HepG2 (cell line): ENCODE measurements around the gene DBN1. TPM values are rescaled to one million over a fixed set of nuclear protein-coding genes. Genes with fewer than 3 reads are reported as not detected.
A peak's percentile ranks its signal among the peaks of the same experiment; 100 is the strongest.

Source experiments
- ATAC-seq: fragments of 200-7000 bp; cut with Tn5 transposase; 3 replicates; pipeline ENCODE4 v1.9.1; 2020; ENCODE audit warnings: mild to moderate bottlenecking, moderate library complexity
- BruUV-seq: library from RNA; stranded (reverse); fragments of 400-500 nt; replicated peaks from 2 replicates; lab custom pipeline; 2021; lab: Mats Ljungman, UMichigan
- CTCF ChIA-PET: fragments of 300-600 bp; formaldehyde crosslinking; extraction: SDS; loops from one replicate; lab custom pipeline; 2021; ENCODE audit warnings: low total read pairs, inconsistent platforms, low intra/inter-chr PET ratio; lab: Yijun Ruan, JAX
- POLR2A ChIA-PET: fragments of 350-600 bp; sonication (Branson Sonifier 250); formaldehyde crosslinking; loops from one replicate; lab custom pipeline; 2020; ENCODE audit warnings: antibody characterized with exemption, inconsistent platforms; lab: Yijun Ruan, JAX
- DNase-seq: peaks from one replicate; pipeline ENCODE4 v3.0.0-alpha.2; 2015; ENCODE audit warnings: low spot score
- FAIRE-seq: peaks from 3 replicates; lab custom pipeline; 2011; peaks lifted over from hg19 to GRCh38; lab: Jason Lieb, UNC
- H2AFZ ChIP-seq: one replicate; pipeline ENCODE4 v1.6.1; 2011; ENCODE audit warnings: low read length, inconsistent platforms
- H3K27ac ChIP-seq: fragments of 300-600 bp; 3 replicates; pipeline ENCODE4 v1.8.0; 2011; ENCODE audit warnings: mixed run types, mild to moderate bottlenecking, mixed read lengths, low read length, inconsistent platforms; ENCODE audit not compliant: insufficient read depth; ENCODE audit errors: extremely low read length
- H3K27me3 ChIP-seq, 2 experiments: fragments of 200-600 bp in 1 of 2; 2 replicates in 1 of 2; 3 replicates in 1 of 2; pipeline versions ENCODE4 v1.6.0 to v1.8.0; 2011; ENCODE audit warnings: low read length in 2 of 2, mild to moderate bottlenecking in 2 of 2, moderate library complexity in 2 of 2, inconsistent platforms in 1 of 2; ENCODE audit not compliant: insufficient read depth in 2 of 2, control insufficient read depth in 1 of 2
- H3K36me3 ChIP-seq, 2 experiments: fragments of 200-600 bp in 1 of 2; replicated peaks in 1 of 2; 2 replicates in 1 of 2; 3 replicates in 1 of 2; pipeline versions ENCODE4 v1.5.1 to v1.8.0; 2011; ENCODE audit warnings: low read length in 2 of 2, inconsistent platforms in 1 of 2; ENCODE audit not compliant: insufficient read depth in 2 of 2, control insufficient read depth in 1 of 2
- H3K4me1 ChIP-seq: 2 replicates; pipeline ENCODE4 v1.5.1; 2012; ENCODE audit warnings: low read length, inconsistent platforms; ENCODE audit not compliant: insufficient read depth
- H3K4me2 ChIP-seq: 2 replicates; pipeline ENCODE4 v1.6.0; 2011; ENCODE audit warnings: low read depth, low read length, inconsistent platforms
- H3K4me3 ChIP-seq, 3 experiments: fragments of 200-600 bp in 1 of 3; sonication (generic), shearing (Covaris generic) in 1 of 3; replicated peaks in 1 of 3; 2 replicates each; pipeline ENCODE4 v1.5.1; 2011 to 2016; ENCODE audit warnings: low read length in 3 of 3, inconsistent platforms in 2 of 3, low read depth in 2 of 3, mild to moderate bottlenecking in 2 of 3, control low read depth in 1 of 3, mixed read lengths in 1 of 3; ENCODE audit not compliant: insufficient read depth in 1 of 3
- H3K79me2 ChIP-seq: one replicate; pipeline ENCODE4 v1.6.1; 2011; ENCODE audit warnings: low read length, inconsistent platforms; ENCODE audit not compliant: insufficient read depth
- H3K9ac ChIP-seq: 2 replicates; pipeline ENCODE4 v1.6.0; 2011; ENCODE audit warnings: mild to moderate bottlenecking, low read depth, low read length, inconsistent platforms; ENCODE audit not compliant: insufficient read depth
- H3K9me3 ChIP-seq: 2 replicates; pipeline ENCODE4 v1.5.1; 2012; ENCODE audit warnings: mild to moderate bottlenecking, low read length
- H4K20me1 ChIP-seq: 2 replicates; pipeline ENCODE4 v1.6.0; 2011; ENCODE audit warnings: inconsistent platforms, mild to moderate bottlenecking, low read length, moderate library complexity; ENCODE audit not compliant: insufficient read depth
- CAMTA2 ChIP-seq: sonication (generic); formaldehyde crosslinking; IDR thresholded peaks from 2 replicates; pipeline ENCODE4 v1.4.0; 2020; ENCODE audit warnings: mild to moderate bottlenecking, missing genetic modification reagents, borderline replicate concordance
- CREB1 ChIP-seq, 2 experiments: fragments of 450-650 bp in 1 of 2; IDR thresholded peaks; 2 replicates each; pipeline ENCODE4 v1.6.1; 2016 to 2017; ENCODE audit warnings: control low read depth in 1 of 2, mild to moderate bottlenecking in 1 of 2, missing compliant biosample characterization in 1 of 2, missing genetic modification characterization in 1 of 2
- DPF2 ChIP-seq: sonication (generic); formaldehyde crosslinking; IDR thresholded peaks from 2 replicates; pipeline ENCODE4 v1.4.0; 2020; ENCODE audit warnings: mild to moderate bottlenecking, low read depth, missing genetic modification reagents, borderline replicate concordance
- SIN3A ChIP-seq: IDR thresholded peaks from 2 replicates; pipeline ENCODE4 v1.6.1; 2011; ENCODE audit warnings: low read depth, mild to moderate bottlenecking, control low read depth, low read length, borderline replicate concordance
- SNAPC2 ChIP-seq: sonication (generic); formaldehyde crosslinking; IDR thresholded peaks from 2 replicates; pipeline ENCODE4 v1.8.1; 2022; ENCODE audit warnings: mild to moderate bottlenecking, missing genetic modification reagents
- ZFP82 ChIP-seq: sonication (generic); formaldehyde crosslinking; IDR thresholded peaks from 2 replicates; pipeline ENCODE4 v1.5.1; 2020; ENCODE audit warnings: mild to moderate bottlenecking, missing genetic modification reagents, borderline replicate concordance
- ZKSCAN1 ChIP-seq: fragments of 150-350 bp; IDR thresholded peaks from 2 replicates; pipeline ENCODE4 v1.6.1; 2014; ENCODE audit warnings: low read length
- ZNF768 ChIP-seq: sonication (generic); formaldehyde crosslinking; IDR thresholded peaks from 2 replicates; pipeline ENCODE4 v1.4.0; 2020; ENCODE audit warnings: missing genetic modification reagents
- WGBS: methylation state at CpG from one replicate; pipeline ENCODE4 v1.1.6; 2017; ENCODE audit warnings: low lambda C conversion rate; 5-methylcytosine and 5-hydroxymethylcytosine counted together
- in situ Hi-C: cut with HindIII; loops from 2 replicates; pipeline ENCODE4 v1.10.0; 2017; ENCODE audit warnings: low pct_unique_long_range_greater_than_20kb; ENCODE audit not compliant: extremely low pct_ligation_motif_present
- intact Hi-C: fragments of 100-400 bp; cut with micrococcal nuclease; formaldehyde crosslinking; loops from one replicate; pipeline ENCODE4 v1.10.0; 2022; ENCODE audit not compliant: unreplicated experiment
- polyA plus RNA-seq, 8 experiments: library from polyadenylated mRNA; depleted of rRNA in 3 of 8; stranded (reverse) in 7 of 8; unstranded in 1 of 8; fragments of >200 nt; fragmentation: Illumina TruSeq in 4 of 8; extraction: Trizol in 4 of 8; gene quantifications; 2 replicates each; pipeline versions ENCODE4 v1.2.1 to v1.2.3, GENCODE V29; 2011 to 2016; ENCODE audit warnings: low read depth in 4 of 8, missing spikeins in 1 of 8, mixed read lengths in 1 of 8; ENCODE audit not compliant: insufficient read depth in 1 of 8
- total RNA-seq, 5 experiments: library from RNA; depleted of rRNA; stranded (reverse); fragments of >200 nt; fragmentation: Illumina TruSeq; extraction: Trizol; gene quantifications; 2 replicates each; pipeline ENCODE4 v1.2.3, GENCODE V29; 2016; ENCODE audit warnings: low read depth in 1 of 5
- TF ChIP-seq, protein P1 (sequence below): sonication (generic); formaldehyde crosslinking; IDR thresholded peaks from 2 replicates; pipeline ENCODE4 v1.8.0; 2022; ENCODE audit warnings: mild to moderate bottlenecking, missing genetic modification reagents
- TF ChIP-seq, protein P2 (sequence below): sonication (generic); formaldehyde crosslinking; IDR thresholded peaks from 2 replicates; pipeline ENCODE4 v1.5.0; 2020; ENCODE audit warnings: mild to moderate bottlenecking, missing genetic modification reagents, moderate library complexity
- TF ChIP-seq, protein P3 (sequence below): sonication (generic); formaldehyde crosslinking; IDR thresholded peaks from 2 replicates; pipeline ENCODE4 v1.4.0; 2020; ENCODE audit warnings: missing genetic modification reagents, mild to moderate bottlenecking, borderline replicate concordance
- TF ChIP-seq, protein P4 (sequence below): IDR thresholded peaks from 2 replicates; pipeline ENCODE4 v1.6.1; 2012; ENCODE audit warnings: low read depth, low read length, improper control_type of control experiment

DBN1 gene
- total and polyA plus RNA-seq, 2 of the 13 experiments (the other 11 are each of a cell fraction or from before 2014, with no cell fraction given) = 27.0 to 37.3 TPM

DNA sequence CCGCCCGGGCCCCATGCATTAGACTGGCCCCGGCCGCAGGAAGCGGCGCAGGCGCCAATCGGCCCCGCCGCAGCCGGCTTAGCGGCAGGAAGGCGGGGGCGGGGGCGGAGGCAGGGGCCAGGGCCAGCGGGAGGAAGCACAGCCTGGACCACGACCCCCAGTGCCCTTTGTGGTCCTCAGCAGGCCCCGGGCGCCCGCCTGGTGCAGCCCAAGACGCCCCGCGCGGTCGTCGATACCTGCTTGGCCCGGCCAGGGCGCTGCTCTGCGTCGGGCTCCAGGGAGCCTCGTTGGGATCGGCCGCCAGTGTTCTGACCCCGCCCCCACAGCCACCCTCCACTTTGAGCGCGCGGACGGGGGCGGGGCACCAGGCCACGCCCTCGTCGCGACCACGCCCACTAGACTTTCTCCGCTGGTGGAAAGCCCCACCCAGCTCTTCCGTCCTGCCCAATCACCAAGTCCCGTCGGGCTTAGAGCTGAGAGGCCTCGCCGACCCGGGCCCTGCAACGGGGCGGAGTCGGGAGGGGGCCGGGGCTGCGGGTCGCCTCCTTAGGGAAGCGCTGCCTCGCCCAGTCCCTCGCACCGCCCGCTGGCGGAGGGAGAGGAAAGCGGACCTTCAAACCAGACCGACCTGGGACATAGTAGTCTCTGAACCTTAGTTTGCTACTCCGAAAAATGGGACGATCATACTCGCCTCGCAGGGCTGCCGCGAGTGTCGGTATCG lies 24.0 kb upstream of the DBN1 start, which contains the start of gene PDLIM7:
Gene PDLIM7 (minus strand): TSS at position 313 of the 721 bp plus-strand sequence. CDS start 1,092 bp downstream, outside the sequence.
- no peaks in the 10 kb centered on the region for H3K79me2 ChIP-seq
- H3K36me3 ChIP-seq = no peaks in the 10 kb centered on the region
- H3K4me3 ChIP-seq = peak within 1 kb of the TSS; percentile 65 to 85 (median 68)
- peak within 1 kb of the TSS; percentile 99 for H3K4me2 ChIP-seq
- ChIA-PET CTCF (interaction anchor here (1.0 kb wide), 1 partner anchor 42 kb away, joined by 3 read pairs; no protein-coding TSS in a partner anchor), POLR2A (interaction anchor here (0.6 to 3.6 kb wide), 22 partner anchors 16 to 410 kb away, joined by 3 to 42 read pairs (median 4); partner anchors contain the start of genes DDX41, FGFR4 and TMED9)
- peaks cover 15% of the 10 kb centered on the region; the same call in 1 of the 2 replicates for H4K20me1 ChIP-seq
- in situ Hi-C loops (no loop called here), intact Hi-C loops (loop anchor here (2.0 to 5.0 kb wide), 2 partner anchors 41 to 185 kb away; partner anchors contain the start of gene MXD3)
- H3K27me3 ChIP-seq = peaks cover 0 to 29% of the 10 kb centered on the region in 2 experiments; a peak in 3 of 5 replicates
- peak within 1 kb of the TSS; percentile 83 for H3K9ac ChIP-seq
- no CpG with 5 or more reads among the region's 73 CpGs for WGBS
- peak; percentile 94 for DNase-seq
- ATAC-seq = peak; percentile 77
- H3K27ac ChIP-seq = peak within 1 kb of the TSS; percentile 75
- H2AFZ ChIP-seq = no peak within 1 kb of the TSS
- no peaks in the 10 kb centered on the region for H3K9me3 ChIP-seq
- H3K4me1 ChIP-seq = peaks cover 57% of the 10 kb centered on the region
- BruUV-seq = no TSS peak
- FAIRE-seq = peak; percentile 84
- TF ChIP-seq, protein P1, sequence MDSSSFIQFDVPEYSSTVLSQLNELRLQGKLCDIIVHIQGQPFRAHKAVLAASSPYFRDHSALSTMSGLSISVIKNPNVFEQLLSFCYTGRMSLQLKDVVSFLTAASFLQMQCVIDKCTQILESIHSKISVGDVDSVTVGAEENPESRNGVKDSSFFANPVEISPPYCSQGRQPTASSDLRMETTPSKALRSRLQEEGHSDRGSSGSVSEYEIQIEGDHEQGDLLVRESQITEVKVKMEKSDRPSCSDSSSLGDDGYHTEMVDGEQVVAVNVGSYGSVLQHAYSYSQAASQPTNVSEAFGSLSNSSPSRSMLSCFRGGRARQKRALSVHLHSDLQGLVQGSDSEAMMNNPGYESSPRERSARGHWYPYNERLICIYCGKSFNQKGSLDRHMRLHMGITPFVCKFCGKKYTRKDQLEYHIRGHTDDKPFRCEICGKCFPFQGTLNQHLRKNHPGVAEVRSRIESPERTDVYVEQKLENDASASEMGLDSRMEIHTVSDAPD (CRISPR knock-in tag) = no peak
- TF ChIP-seq, protein P2, sequence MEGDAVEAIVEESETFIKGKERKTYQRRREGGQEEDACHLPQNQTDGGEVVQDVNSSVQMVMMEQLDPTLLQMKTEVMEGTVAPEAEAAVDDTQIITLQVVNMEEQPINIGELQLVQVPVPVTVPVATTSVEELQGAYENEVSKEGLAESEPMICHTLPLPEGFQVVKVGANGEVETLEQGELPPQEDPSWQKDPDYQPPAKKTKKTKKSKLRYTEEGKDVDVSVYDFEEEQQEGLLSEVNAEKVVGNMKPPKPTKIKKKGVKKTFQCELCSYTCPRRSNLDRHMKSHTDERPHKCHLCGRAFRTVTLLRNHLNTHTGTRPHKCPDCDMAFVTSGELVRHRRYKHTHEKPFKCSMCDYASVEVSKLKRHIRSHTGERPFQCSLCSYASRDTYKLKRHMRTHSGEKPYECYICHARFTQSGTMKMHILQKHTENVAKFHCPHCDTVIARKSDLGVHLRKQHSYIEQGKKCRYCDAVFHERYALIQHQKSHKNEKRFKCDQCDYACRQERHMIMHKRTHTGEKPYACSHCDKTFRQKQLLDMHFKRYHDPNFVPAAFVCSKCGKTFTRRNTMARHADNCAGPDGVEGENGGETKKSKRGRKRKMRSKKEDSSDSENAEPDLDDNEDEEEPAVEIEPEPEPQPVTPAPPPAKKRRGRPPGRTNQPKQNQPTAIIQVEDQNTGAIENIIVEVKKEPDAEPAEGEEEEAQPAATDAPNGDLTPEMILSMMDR (CRISPR knock-in tag) = peak; percentile 27; the same call in 1 of the 2 replicates
- TF ChIP-seq SIN3A = peak; percentile 49; the same call in 1 of the 2 replicates
- TF ChIP-seq, protein P3, sequence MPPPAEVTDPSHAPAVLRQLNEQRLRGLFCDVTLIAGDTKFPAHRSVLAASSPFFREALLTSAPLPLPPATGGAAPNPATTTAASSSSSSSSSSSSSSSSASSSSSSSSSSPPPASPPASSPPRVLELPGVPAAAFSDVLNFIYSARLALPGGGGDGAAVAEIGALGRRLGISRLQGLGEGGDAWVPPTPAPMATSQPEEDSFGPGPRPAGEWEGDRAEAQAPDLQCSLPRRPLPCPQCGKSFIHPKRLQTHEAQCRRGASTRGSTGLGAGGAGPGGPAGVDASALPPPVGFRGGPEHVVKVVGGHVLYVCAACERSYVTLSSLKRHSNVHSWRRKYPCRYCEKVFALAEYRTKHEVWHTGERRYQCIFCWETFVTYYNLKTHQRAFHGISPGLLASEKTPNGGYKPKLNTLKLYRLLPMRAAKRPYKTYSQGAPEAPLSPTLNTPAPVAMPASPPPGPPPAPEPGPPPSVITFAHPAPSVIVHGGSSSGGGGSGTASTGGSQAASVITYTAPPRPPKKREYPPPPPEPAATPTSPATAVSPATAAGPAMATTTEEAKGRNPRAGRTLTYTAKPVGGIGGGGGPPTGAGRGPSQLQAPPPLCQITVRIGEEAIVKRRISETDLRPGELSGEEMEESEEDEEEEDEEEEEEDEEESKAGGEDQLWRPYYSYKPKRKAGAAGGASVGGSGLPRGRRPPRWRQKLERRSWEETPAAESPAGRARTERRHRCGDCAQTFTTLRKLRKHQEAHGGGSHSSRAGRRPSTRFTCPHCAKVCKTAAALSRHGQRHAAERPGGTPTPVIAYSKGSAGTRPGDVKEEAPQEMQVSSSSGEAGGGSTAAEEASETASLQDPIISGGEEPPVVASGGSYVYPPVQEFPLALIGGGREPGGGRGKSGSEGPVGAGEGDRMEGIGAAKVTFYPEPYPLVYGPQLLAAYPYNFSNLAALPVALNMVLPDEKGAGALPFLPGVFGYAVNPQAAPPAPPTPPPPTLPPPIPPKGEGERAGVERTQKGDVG (CRISPR knock-in tag) = no peak
- TF ChIP-seq, protein P4, sequence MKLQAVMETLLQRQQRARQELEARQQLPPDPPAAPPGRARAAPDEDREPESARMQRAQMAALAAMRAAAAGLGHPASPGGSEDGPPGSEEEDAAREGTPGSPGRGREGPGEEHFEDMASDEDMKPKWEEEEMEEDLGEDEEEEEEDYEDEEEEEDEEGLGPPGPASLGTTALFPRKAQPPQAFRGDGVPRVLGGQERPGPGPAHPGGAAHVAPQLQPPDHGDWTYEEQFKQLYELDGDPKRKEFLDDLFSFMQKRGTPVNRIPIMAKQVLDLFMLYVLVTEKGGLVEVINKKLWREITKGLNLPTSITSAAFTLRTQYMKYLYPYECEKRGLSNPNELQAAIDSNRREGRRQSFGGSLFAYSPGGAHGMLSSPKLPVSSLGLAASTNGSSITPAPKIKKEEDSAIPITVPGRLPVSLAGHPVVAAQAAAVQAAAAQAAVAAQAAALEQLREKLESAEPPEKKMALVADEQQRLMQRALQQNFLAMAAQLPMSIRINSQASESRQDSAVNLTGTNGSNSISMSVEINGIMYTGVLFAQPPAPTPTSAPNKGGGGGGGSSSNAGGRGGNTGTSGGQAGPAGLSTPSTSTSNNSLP = no peak
- TF ChIP-seq CAMTA2 (CRISPR knock-in tag) = 0 out of 2 replicates have a peak, but pooled peaks have one; percentile 70
- no peak for TF ChIP-seq ZKSCAN1
- TF ChIP-seq ZFP82 (CRISPR knock-in tag) = 0 out of 2 replicates have a peak, but pooled peaks have one; percentile 68
- peak; percentile 51; the same call in 1 of the 2 replicates for TF ChIP-seq SNAPC2 (CRISPR knock-in tag)
- TF ChIP-seq CREB1 (IDR thresholded peaks at IDR 0.05) = 0 out of 2 replicates have a peak, but pooled peaks have one; percentile 10
- TF ChIP-seq CREB1 (CRISPR knock-in tag; IDR thresholded peaks at IDR 0.05) = no peak
- peak; percentile 92 for TF ChIP-seq ZNF768 (CRISPR knock-in tag)
- no peak for TF ChIP-seq DPF2 (CRISPR knock-in tag)
